ENCODE measurements around the gene WDR18. TPM values are rescaled to one million over a fixed set of nuclear protein-coding genes. Genes with fewer than 3 reads are reported as not detected.

Gene WDR18
- total RNA-seq, 6 donors from 2014 or later = 29.2 to 122 (median 38.6) TPM

DNA sequence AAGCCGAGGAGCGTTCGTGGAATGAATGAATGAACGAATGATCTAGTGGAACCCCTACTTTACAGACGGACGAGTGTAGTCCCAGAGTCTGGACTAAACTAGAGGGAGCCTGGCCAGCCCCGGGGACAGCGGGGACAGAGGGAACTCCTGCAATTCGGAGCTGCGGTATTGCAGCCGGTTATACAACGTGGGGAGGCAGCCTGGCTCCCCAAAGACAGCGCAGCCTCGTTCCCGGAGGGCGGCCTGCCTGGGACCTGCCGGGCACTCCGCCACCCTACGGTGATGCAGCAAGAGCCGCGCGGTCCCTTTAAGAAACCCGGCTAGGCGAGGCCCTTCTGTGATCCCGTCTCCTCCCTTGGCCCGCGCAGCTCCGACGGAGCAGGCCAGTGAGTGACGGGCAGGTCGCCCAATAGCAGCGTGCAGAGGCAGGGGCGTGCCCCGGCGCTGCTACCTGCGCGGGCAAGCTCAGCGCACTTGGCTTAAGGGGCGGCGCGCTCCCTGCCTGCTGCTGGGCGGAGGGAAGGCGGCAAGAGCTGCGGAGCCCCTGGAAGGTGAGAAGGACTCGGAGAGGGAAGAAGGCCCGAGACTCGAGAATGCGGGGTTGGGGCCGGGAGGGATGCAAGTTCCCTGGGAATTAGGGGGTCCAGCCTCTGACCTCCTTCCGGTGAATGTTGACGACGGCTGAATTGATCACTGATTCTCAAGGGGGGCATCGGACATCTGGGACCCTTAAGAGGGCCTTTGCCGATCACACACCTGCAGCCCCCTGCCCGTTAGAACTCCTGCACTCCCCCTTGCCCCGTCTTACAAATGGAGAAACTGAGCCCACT is 55.7 kb downstream of the WDR18 start, which contains the start of gene ABCA7:
TSS of gene ABCA7 (plus strand) at position 462 of the 830 bp plus-strand sequence. CDS start 1,255 bp downstream, outside the sequence.
- no peaks in the 10 kb centered on the region for H3K9me3 ChIP-seq
- WGBS, 2 donors = 2 to 5% methylated on average over 17 to 26 of the region's 56 CpGs
- H3K4me3 ChIP-seq = peak within 1 kb of the TSS; percentile 64 to 74 (median 66)
- peaks cover 7 to 34% (median 25%) of the 10 kb centered on the region in 4 donors for H3K36me3 ChIP-seq
- peak in 1 of 4 donors; percentile 45 for TF ChIP-seq EP300 (IDR thresholded peaks at IDR 0.05)
- peak; percentile 75 to 92 for TF ChIP-seq POLR2AphosphoS5 (IDR thresholded peaks at IDR 0.05)
- TF ChIP-seq, protein P1, sequence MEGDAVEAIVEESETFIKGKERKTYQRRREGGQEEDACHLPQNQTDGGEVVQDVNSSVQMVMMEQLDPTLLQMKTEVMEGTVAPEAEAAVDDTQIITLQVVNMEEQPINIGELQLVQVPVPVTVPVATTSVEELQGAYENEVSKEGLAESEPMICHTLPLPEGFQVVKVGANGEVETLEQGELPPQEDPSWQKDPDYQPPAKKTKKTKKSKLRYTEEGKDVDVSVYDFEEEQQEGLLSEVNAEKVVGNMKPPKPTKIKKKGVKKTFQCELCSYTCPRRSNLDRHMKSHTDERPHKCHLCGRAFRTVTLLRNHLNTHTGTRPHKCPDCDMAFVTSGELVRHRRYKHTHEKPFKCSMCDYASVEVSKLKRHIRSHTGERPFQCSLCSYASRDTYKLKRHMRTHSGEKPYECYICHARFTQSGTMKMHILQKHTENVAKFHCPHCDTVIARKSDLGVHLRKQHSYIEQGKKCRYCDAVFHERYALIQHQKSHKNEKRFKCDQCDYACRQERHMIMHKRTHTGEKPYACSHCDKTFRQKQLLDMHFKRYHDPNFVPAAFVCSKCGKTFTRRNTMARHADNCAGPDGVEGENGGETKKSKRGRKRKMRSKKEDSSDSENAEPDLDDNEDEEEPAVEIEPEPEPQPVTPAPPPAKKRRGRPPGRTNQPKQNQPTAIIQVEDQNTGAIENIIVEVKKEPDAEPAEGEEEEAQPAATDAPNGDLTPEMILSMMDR (IDR thresholded peaks at IDR 0.05) = peak in 3 of 6 experiments; percentile 2 to 40 (median 5)
- TF ChIP-seq POLR2A (IDR thresholded peaks at IDR 0.05) = peak in 2 of 4 donors; percentile 58 to 74
- peak within 1 kb of the TSS; percentile 62 to 86 (median 78) for H3K27ac ChIP-seq
- DNase-seq (peak; percentile 99 to 100), ATAC-seq (ENCODE audit: low FRiP score in 2 of 2) (peak; percentile 94 to 97)
- H3K27me3 ChIP-seq = no peaks in the 10 kb centered on the region
- peaks cover 21 to 46% (median 38%) of the 10 kb centered on the region in 4 donors for H3K4me1 ChIP-seq

DNA sequence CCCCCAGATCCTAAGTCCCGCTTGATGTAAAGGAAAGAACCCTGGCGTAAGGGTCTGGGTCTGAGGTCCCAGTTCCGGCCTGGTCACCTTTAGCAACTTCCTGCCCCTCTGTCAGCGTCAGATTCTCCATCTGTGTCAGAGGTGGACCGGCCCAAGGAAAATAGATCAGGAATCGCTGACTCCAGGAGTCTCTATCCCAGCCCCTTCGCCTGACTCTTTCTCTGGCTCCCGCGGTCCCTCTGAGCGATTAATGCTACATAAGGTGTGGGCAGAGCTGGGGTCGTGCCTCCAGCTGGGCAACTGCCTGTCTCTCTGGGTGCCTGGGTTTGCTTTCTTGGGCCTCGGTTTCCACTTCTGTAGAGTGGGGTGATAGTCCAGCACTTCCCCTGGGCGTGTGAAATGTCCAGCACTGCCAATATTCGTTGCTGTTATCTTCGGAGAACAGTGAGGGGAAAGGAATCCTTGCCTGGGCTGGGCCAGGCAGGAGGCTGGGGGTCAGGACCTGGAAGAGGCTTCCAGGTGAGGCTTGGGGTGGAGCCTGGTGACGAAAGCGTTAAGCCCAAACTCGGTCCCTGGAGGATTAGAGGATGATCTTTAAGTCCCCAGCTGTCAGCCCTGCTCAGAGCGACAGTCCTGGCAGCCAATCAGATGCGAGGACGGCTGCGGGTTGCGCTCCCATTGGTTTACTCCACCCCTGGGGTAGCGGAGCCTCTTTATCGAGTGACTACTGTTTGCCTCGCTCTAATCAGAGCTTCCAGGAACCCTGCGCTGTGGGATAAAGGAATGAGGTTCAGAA is 56.5 kb downstream of the WDR18 start:
- TF ChIP-seq POLR2A (IDR thresholded peaks at IDR 0.05) (no peak), EP300 (IDR thresholded peaks at IDR 0.05) (no peak)
- no peaks in the 10 kb centered on the region for H3K27me3 ChIP-seq
- H3K4me3 ChIP-seq = peak overlapping the region; percentile 64 to 74 (median 66)
- DNase-seq = peak; percentile 92 to 93
- 3% methylated on average over 15 to 27 of the region's 27 CpGs for WGBS, 2 donors
- H3K9me3 ChIP-seq = no peaks in the 10 kb centered on the region
- peaks cover 7 to 27% (median 19%) of the 10 kb centered on the region in 4 donors for H3K36me3 ChIP-seq
- H3K4me1 ChIP-seq = peaks cover 21 to 46% (median 38%) of the 10 kb centered on the region in 4 donors
- peak; percentile 75 to 83 for ATAC-seq (ENCODE audit: low FRiP score in 2 of 2)
- H3K27ac ChIP-seq = peak overlapping the region in 3 of 4 donors; percentile 62 to 86 (median 77)

DNA sequence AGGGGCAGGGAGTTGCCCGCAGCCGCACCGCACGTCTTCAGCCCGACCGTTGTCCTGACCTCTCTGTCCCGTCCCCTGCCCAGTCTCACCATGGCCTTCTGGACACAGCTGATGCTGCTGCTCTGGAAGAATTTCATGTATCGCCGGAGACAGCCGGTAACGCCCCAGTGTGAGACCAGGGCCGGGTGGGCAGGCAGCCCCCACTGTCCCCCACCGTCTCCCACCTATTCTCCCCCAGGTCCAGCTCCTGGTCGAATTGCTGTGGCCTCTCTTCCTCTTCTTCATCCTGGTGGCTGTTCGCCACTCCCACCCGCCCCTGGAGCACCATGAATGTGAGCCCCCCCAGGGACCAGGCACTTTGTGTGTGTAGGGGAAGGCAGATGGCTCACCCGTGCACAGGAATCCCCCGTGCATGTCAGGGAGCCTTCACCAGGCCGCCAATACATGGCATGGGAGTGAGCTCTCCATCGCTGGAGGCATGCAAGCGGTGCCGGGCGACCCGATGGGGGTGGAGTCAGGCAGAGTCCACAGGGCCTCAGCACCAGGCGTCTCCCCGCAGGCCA is 57.2 kb downstream of the WDR18 start:
- H3K4me3 ChIP-seq = peak overlapping the region in 3 of 4 donors; percentile 64 to 74 (median 67)
- no peaks in the 10 kb centered on the region for H3K9me3 ChIP-seq
- peak overlapping the region in 2 of 4 donors; percentile 77 to 86 for H3K27ac ChIP-seq
- H3K36me3 ChIP-seq = peaks cover 3 to 20% (median 13%) of the 10 kb centered on the region in 4 donors
- ATAC-seq (ENCODE audit: low FRiP score in 2 of 2) (no peak), DNase-seq (no peak)
- no peaks in the 10 kb centered on the region for H3K27me3 ChIP-seq
- H3K4me1 ChIP-seq = peaks cover 21 to 46% (median 38%) of the 10 kb centered on the region in 4 donors
- 48 to 55% methylated on average over 13 to 26 of the region's 26 CpGs for WGBS, 2 donors
- TF ChIP-seq POLR2AphosphoS5 (IDR thresholded peaks at IDR 0.05) (no peak), POLR2A (IDR thresholded peaks at IDR 0.05) (no peak), EP300 (IDR thresholded peaks at IDR 0.05) (no peak)
- TF ChIP-seq, protein P1 (IDR thresholded peaks at IDR 0.05) = no peak

DNA sequence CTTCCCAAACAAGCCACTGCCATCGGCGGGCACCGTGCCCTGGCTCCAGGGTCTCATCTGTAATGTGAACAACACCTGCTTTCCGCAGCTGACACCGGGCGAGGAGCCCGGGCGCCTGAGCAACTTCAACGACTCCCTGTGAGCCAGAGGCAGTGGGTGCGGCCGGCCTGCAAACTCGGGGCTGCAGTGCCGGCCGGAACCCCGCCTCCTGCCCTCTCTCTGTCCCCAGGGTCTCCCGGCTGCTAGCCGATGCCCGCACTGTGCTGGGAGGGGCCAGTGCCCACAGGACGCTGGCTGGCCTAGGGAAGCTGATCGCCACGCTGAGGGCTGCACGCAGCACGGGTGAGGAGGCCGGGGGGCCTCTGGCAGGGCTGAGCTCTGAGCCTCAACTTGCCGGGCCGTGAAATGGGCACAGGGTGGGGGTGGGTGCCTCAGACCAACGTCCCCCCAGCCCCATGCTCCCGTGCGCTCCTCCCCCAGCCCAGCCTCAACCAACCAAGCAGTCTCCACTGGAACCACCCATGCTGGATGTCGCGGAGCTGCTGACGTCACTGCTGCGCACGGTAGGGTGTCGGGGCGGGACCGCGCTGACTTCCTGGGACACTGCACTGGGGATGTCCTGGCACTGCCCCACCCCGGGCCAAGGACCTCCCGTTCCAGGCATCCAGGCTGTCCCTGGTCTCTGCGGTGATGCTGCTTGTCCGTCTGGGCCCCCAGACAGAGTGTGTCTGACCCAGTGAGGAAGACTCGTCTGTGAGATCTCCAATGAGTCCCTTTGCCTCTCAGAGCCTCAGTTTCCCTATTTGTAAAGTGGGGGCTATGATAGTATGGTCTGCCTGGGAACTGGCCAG is 57.9 kb downstream of the WDR18 start:
- Histone ChIP-seq H3K27me3 (no peaks in the 10 kb centered on the region), H3K4me1 (peaks cover 21 to 46% (median 38%) of the 10 kb centered on the region in 4 donors), H3K27ac (no peak overlapping the region), H3K4me3 (no peak overlapping the region), H3K9me3 (no peaks in the 10 kb centered on the region), H3K36me3 (peaks cover 0 to 16% (median 8%) of the 10 kb centered on the region in 4 donors)
- no peak for ATAC-seq (ENCODE audit: low FRiP score in 2 of 2)
- WGBS, 2 donors = 68 to 80% methylated on average over 13 to 20 of the region's 43 CpGs
- TF ChIP-seq EP300 (IDR thresholded peaks at IDR 0.05) = no peak
- TF ChIP-seq, protein P1 (IDR thresholded peaks at IDR 0.05) = no peak
- no peak for TF ChIP-seq POLR2A (IDR thresholded peaks at IDR 0.05)
- TF ChIP-seq POLR2AphosphoS5 (IDR thresholded peaks at IDR 0.05) = no peak
- peak in 1 of 2 donors; percentile 86 for DNase-seq

Measured in upper lobe of left lung (tissue), 6 donors.